Measurements from ENCODE around the gene ARHGAP32. TPM values are rescaled to one million over a fixed set of nuclear protein-coding genes. Genes with fewer than 3 reads are reported as not detected.

The ARHGAP32 gene
- total and polyA plus RNA-seq, 2 donors from 2014 or later: 2.1 to 30.8 TPM

GRCh38 chr11:128949791-128950454, 242.2 kb downstream of the ARHGAP32 start:
- Histone ChIP-seq H3K27ac (ENCODE audit: low read depth in 2 of 2, low read length in 2 of 2) (no peak overlapping the region), H3K9ac (ENCODE audit: low read length in 3 of 3) (no peak overlapping the region), H3K4me3 (ENCODE audit: low read length in 3 of 3) (no peak overlapping the region), H3K4me1 (ENCODE audit: control insufficient read depth in 2 of 3, insufficient read depth in 2 of 3, low read depth in 1 of 3, low read length in 3 of 3) (peaks cover 0 to 5% (median 0%) of the 10 kb centered on the region in 3 donors), H3K27me3 (ENCODE audit: control insufficient read depth, insufficient read depth, low read length) (no peaks in the 10 kb centered on the region), H3K36me3 (ENCODE audit: control insufficient read depth in 2 of 3, insufficient read depth in 3 of 3, low read length in 3 of 3) (no peaks in the 10 kb centered on the region), H3K9me3 (ENCODE audit: control insufficient read depth in 2 of 3, insufficient read depth in 1 of 3, low read length in 3 of 3) (no peaks in the 10 kb centered on the region)
- DNase-seq (peak in 1 of 5 donors; percentile 1), FAIRE-seq (no peak)
- TF ChIP-seq CTCF (IDR thresholded peaks at IDR 0.05; ENCODE audit: borderline replicate concordance, extremely low read depth, insufficient read depth): no peak
- intact Hi-C loops (cut with DNase I): no loop called here

GRCh38 chr11:128948583-128948982, 243.5 kb downstream of the ARHGAP32 start:
- TF ChIP-seq CTCF (IDR thresholded peaks at IDR 0.05; ENCODE audit: borderline replicate concordance, extremely low read depth, insufficient read depth): no peak
- Histone ChIP-seq H3K36me3 (ENCODE audit: control insufficient read depth in 2 of 3, insufficient read depth in 3 of 3, low read length in 3 of 3) (no peaks in the 10 kb centered on the region), H3K9ac (ENCODE audit: low read length in 3 of 3) (no peak overlapping the region), H3K4me3 (ENCODE audit: low read length in 3 of 3) (no peak overlapping the region), H3K27ac (ENCODE audit: low read depth in 2 of 2, low read length in 2 of 2) (no peak overlapping the region), H3K9me3 (ENCODE audit: control insufficient read depth in 2 of 3, insufficient read depth in 1 of 3, low read length in 3 of 3) (no peaks in the 10 kb centered on the region), H3K4me1 (ENCODE audit: control insufficient read depth in 2 of 3, insufficient read depth in 2 of 3, low read depth in 1 of 3, low read length in 3 of 3) (peaks cover 0 to 5% (median 0%) of the 10 kb centered on the region in 3 donors), H3K27me3 (ENCODE audit: control insufficient read depth, insufficient read depth, low read length) (no peaks in the 10 kb centered on the region)
- intact Hi-C loops (cut with DNase I): no loop called here
- DNase-seq: peak in 2 of 5 donors; percentile 41 to 44
- FAIRE-seq: no peak

- TF ChIP-seq CTCF (IDR thresholded peaks at IDR 0.05; ENCODE audit: borderline replicate concordance, extremely low read depth, insufficient read depth): no peak
- H3K4me1 ChIP-seq (ENCODE audit: control insufficient read depth in 2 of 3, insufficient read depth in 2 of 3, low read depth in 1 of 3, low read length in 3 of 3): peaks cover 0 to 5% (median 0%) of the 10 kb centered on the region in 3 donors
- H3K27ac ChIP-seq (ENCODE audit: low read depth in 2 of 2, low read length in 2 of 2): no peak overlapping the region
- no peaks in the 10 kb centered on the region for H3K27me3 ChIP-seq (ENCODE audit: control insufficient read depth, insufficient read depth, low read length)
- no peak overlapping the region for H3K9ac ChIP-seq (ENCODE audit: low read length in 3 of 3)
- H3K9me3 ChIP-seq (ENCODE audit: control insufficient read depth in 2 of 3, insufficient read depth in 1 of 3, low read length in 3 of 3): no peaks in the 10 kb centered on the region
- DNase-seq (no peak), FAIRE-seq (no peak)
- intact Hi-C loops (cut with DNase I): no loop called here
- H3K4me3 ChIP-seq (ENCODE audit: low read length in 3 of 3): no peak overlapping the region
- no peaks in the 10 kb centered on the region for H3K36me3 ChIP-seq (ENCODE audit: control insufficient read depth in 2 of 3, insufficient read depth in 3 of 3, low read length in 3 of 3)
Observed at GRCh38 chr11:128947773-128948172, 244.4 kb downstream of the ARHGAP32 start.
